Suprapubic skin (tissue), 3 donors: Measurements from ENCODE around the gene IFNW1.

Experiments
- CTCF ChIP-seq, 2 donors: fragments of 200-600 bp in 1 of 2; fragments of 450-650 bp in 1 of 2; sonication (generic) in 1 of 2; IDR thresholded peaks; one replicate each; pipeline ENCODE4 v1.5.1; 2016 to 2019; ENCODE audit warnings: antibody characterized with exemption in 2 of 2, mild to moderate bottlenecking in 1 of 2, moderate library complexity in 1 of 2
- POLR2AphosphoS5 ChIP-seq, 3 donors: sonication (generic); formaldehyde crosslinking; IDR thresholded peaks; one replicate each; pipeline ENCODE4 v1.6.1; 2017; ENCODE audit warnings: antibody characterized with exemption in 3 of 3

GRCh38 chr9:21121595-21122251, 19.9 kb downstream of the IFNW1 start:
- no peak for TF ChIP-seq CTCF (IDR thresholded peaks at IDR 0.05)
- no peak for TF ChIP-seq POLR2AphosphoS5 (IDR thresholded peaks at IDR 0.05)
